Tibial artery (tissue), 4 donors: Measurements from ENCODE around the gene KRT7.
"Not testable (repeated sequence)": the region's sequence is repeated elsewhere in the genome, so short reads cannot be mapped to it uniquely, and the experiment has no call there.

ENCODE experiments used
- DNase-seq, 2 donors: peaks; one replicate each; pipeline ENCODE4 v3.0.0-alpha.2; 2019
- H3K27ac ChIP-seq, 2 donors: fragments of 200-600 bp; sonication (generic) in 1 of 2; 1 replicate in 1 of 2; 2 replicates in 1 of 2; pipeline ENCODE4 v1.5.1; 2018 to 2019; ENCODE audit warnings: mild to moderate bottlenecking in 1 of 2
- H3K27me3 ChIP-seq, 2 donors: fragments of 200-600 bp; sonication (generic) in 1 of 2; one replicate each; pipeline versions ENCODE4 v1.5.1 to v1.6.0; 2016 to 2019
- H3K36me3 ChIP-seq, 3 donors: fragments of 200-600 bp; sonication (generic) in 2 of 3; one replicate each; pipeline ENCODE4 v1.5.1; 2016 to 2019; ENCODE audit warnings: mild to moderate bottlenecking in 2 of 3
- H3K4me1 ChIP-seq, 4 donors: fragments of 200-600 bp; sonication (generic) in 2 of 4; 1 replicate in 3 of 4; 2 replicates in 1 of 4; pipeline ENCODE4 v1.5.1; 2016 to 2019
- H3K4me3 ChIP-seq, 2 donors: fragments of 200-600 bp; sonication (generic) in 1 of 2; 1 replicate in 1 of 2; 2 replicates in 1 of 2; pipeline ENCODE4 v1.5.1; 2018 to 2019; ENCODE audit warnings: mild to moderate bottlenecking in 2 of 2
- H3K9me3 ChIP-seq, 3 donors: fragments of 200-600 bp; sonication (generic) in 1 of 3; one replicate each; pipeline ENCODE4 v1.5.1; 2016 to 2019
- CTCF ChIP-seq, 2 experiments: fragments of 200-600 bp in 1 of 2; fragments of 450-650 bp in 1 of 2; IDR thresholded peaks; one replicate each; pipeline ENCODE4 v1.5.1; 2017 to 2019; ENCODE audit warnings: antibody characterized with exemption in 2 of 2, mild to moderate bottlenecking in 1 of 2, moderate library complexity in 1 of 2
- intact Hi-C: fragments of 100-400 bp; cut with DNase I; formaldehyde crosslinking; loops from one replicate; pipeline ENCODE4 v1.15.0; 2023; ENCODE audit warnings: low total_unique reads

The KRT7 gene

GRCh38 chr12:52280796-52281560 is 47.9 kb downstream of the KRT7 start:
- Histone ChIP-seq H3K4me3 (no peak overlapping the region), H3K27me3 (no peaks in the 10 kb centered on the region), H3K4me1 (peaks cover 0 to 40% (median 32%) of the 10 kb centered on the region in 4 donors), H3K36me3 (no peaks in the 10 kb centered on the region), H3K27ac (peak overlapping the region; percentile 62 to 73), H3K9me3 (no peaks in the 10 kb centered on the region)
- intact Hi-C loops = no loop called here
- DNase-seq = peak; percentile 50 to 92
- TF ChIP-seq CTCF (IDR thresholded peaks at IDR 0.05) = peak in 1 of 2 experiments; percentile 5

GRCh38 chr12:52284562-52285171 is 51.6 kb downstream of the KRT7 start:
- intact Hi-C loops = no loop called here
- Histone ChIP-seq H3K9me3 (no peaks in the 10 kb centered on the region), H3K36me3 (no peaks in the 10 kb centered on the region), H3K27me3 (no peaks in the 10 kb centered on the region), H3K4me3 (no peak overlapping the region), H3K4me1 (peaks cover 0 to 22% (median 20%) of the 10 kb centered on the region in 4 donors), H3K27ac (no peak overlapping the region)
- no peak for TF ChIP-seq CTCF (IDR thresholded peaks at IDR 0.05)
- DNase-seq = no peak

GRCh38 chr12:52285172-52285745 is 52.2 kb downstream of the KRT7 start:
- no peaks in the 10 kb centered on the region for H3K27me3 ChIP-seq
- DNase-seq = no peak
- no peaks in the 10 kb centered on the region for H3K36me3 ChIP-seq
- no peak for TF ChIP-seq CTCF (IDR thresholded peaks at IDR 0.05)
- peaks cover 0 to 16% (median 14%) of the 10 kb centered on the region in 4 donors for H3K4me1 ChIP-seq
- no peak overlapping the region for H3K27ac ChIP-seq
- intact Hi-C loops = no loop called here
- no peaks in the 10 kb centered on the region for H3K9me3 ChIP-seq
- H3K4me3 ChIP-seq = no peak overlapping the region

GRCh38 chr12:52285851-52286530 is 52.9 kb downstream of the KRT7 start:
- no peaks in the 10 kb centered on the region for H3K27me3 ChIP-seq
- TF ChIP-seq CTCF (IDR thresholded peaks at IDR 0.05) = no peak
- intact Hi-C loops = no loop called here
- peaks cover 0 to 9% (median 7%) of the 10 kb centered on the region in 4 donors for H3K4me1 ChIP-seq
- no peaks in the 10 kb centered on the region for H3K9me3 ChIP-seq
- H3K4me3 ChIP-seq = no peak overlapping the region
- H3K36me3 ChIP-seq = no peaks in the 10 kb centered on the region
- H3K27ac ChIP-seq = no peak overlapping the region
- peak in 1 of 2 donors; percentile 61 for DNase-seq

- H3K4me3 ChIP-seq, H3K27ac ChIP-seq, DNase-seq, intact Hi-C loops, H3K9me3 ChIP-seq, H3K27me3 ChIP-seq, H3K36me3 ChIP-seq, H3K4me1 ChIP-seq: not testable (repeated sequence)
These were observed 54.1 kb downstream of the KRT7 start for GRCh38 chr12:52286857-52287785.

GRCh38 chr12:52287816-52288805 is 55.1 kb downstream of the KRT7 start:
- H3K4me3 ChIP-seq, DNase-seq: not testable (repeated sequence)

GRCh38 chr12:52290483-52291134 is 57.6 kb downstream of the KRT7 start:
- H3K27me3 ChIP-seq = peaks cover 0 to 11% of the 10 kb centered on the region in 2 donors
- DNase-seq, H3K27ac ChIP-seq, H3K4me1 ChIP-seq, H3K4me3 ChIP-seq, H3K36me3 ChIP-seq, intact Hi-C loops, H3K9me3 ChIP-seq: not testable (repeated sequence)

More at GRCh38 chr12:52287816-52288805, 55.1 kb downstream of the KRT7 start:
- H3K4me1 ChIP-seq, H3K36me3 ChIP-seq, H3K27me3 ChIP-seq, H3K9me3 ChIP-seq, H3K27ac ChIP-seq, intact Hi-C loops: not testable (repeated sequence)
